ENCODE results near the gene RND1.
"Not testable (repeated sequence)": the region's sequence is repeated elsewhere in the genome, so short reads cannot be mapped to it uniquely, and the experiment has no call there.

The RND1 gene

GRCh38 chr12:48865281-48866051, at the start of gene RND1:
Gene RND1 (minus strand): TSS chr12:48865870. CDS start chr12:48865767, 103 bp downstream.
- peak; percentile 98 for DNase-seq

- no peak for DNase-seq
Measured at GRCh38 chr12:48910196-48910595, 44.5 kb upstream of the RND1 start.

- not testable (repeated sequence) for DNase-seq
Measured at GRCh38 chr12:48909698-48910097, 44.0 kb upstream of the RND1 start.

- DNase-seq: no peak
Measured at GRCh38 chr12:48907245-48907644, 41.6 kb upstream of the RND1 start.

- DNase-seq: peak; percentile 73
Measured at GRCh38 chr12:48903982-48904411, 38.3 kb upstream of the RND1 start.

GRCh38 chr12:48903363-48903981, 37.8 kb upstream of the RND1 start:
- DNase-seq: peak; percentile 57

GRCh38 chr12:48901278-48901677, 35.6 kb upstream of the RND1 start:
- peak; percentile 35 for DNase-seq

GRCh38 chr12:48899651-48900050, 34.0 kb upstream of the RND1 start:
- DNase-seq: no peak

- no peak for DNase-seq
Measured at GRCh38 chr12:48894271-48894670, 28.6 kb upstream of the RND1 start.

GRCh38 chr12:48890657-48891418, 25.2 kb upstream of the RND1 start:
- peak; percentile 87 for DNase-seq

GRCh38 chr12:48889679-48890078, 24.0 kb upstream of the RND1 start:
- DNase-seq: no peak

GRCh38 chr12:48883305-48884161, 17.9 kb upstream of the RND1 start:
- no peak for DNase-seq

GRCh38 chr12:48882972-48883304, 17.3 kb upstream of the RND1 start:
- DNase-seq: no peak

GRCh38 chr12:48882315-48882687, 16.6 kb upstream of the RND1 start:
- DNase-seq: peak; percentile 72

- no peak for DNase-seq
Measured at GRCh38 chr12:48881686-48882314, 16.1 kb upstream of the RND1 start.

GRCh38 chr12:48880647-48881046, 15.0 kb upstream of the RND1 start:
- no peak for DNase-seq

- no peak for DNase-seq
Measured at GRCh38 chr12:48878548-48878947, 12.9 kb upstream of the RND1 start.

- DNase-seq: no peak
Measured at GRCh38 chr12:48875944-48876515, 10.4 kb upstream of the RND1 start.

GRCh38 chr12:48873534-48873933, 7.9 kb upstream of the RND1 start:
- DNase-seq: not testable (repeated sequence)

- no peak for DNase-seq
Measured at GRCh38 chr12:48873096-48873495, 7.4 kb upstream of the RND1 start.

GRCh38 chr12:48869191-48869590, 3.5 kb upstream of the RND1 start:
- no peak for DNase-seq

- no peak for DNase-seq
Measured at GRCh38 chr12:48868451-48868850, 2.8 kb upstream of the RND1 start.

All from suppressor macrophage treated with lipopolysaccharide for 4 hours (primary cell).